H1 (cell line): ENCODE data around the gene WEE1. TPM values are rescaled to one million over a fixed set of nuclear protein-coding genes. Genes with fewer than 3 reads are reported as not detected.

Experiments
- CTBP2 ChIP-seq: IDR thresholded peaks from 2 replicates; pipeline ENCODE4 v1.7.0; 2011; ENCODE audit warnings: borderline replicate concordance, mild to moderate bottlenecking, moderate library complexity, mixed read lengths, low read length; ENCODE audit not compliant: insufficient read depth, insufficient read length
- EGR1 ChIP-seq: IDR thresholded peaks from 2 replicates; pipeline ENCODE4 v1.6.1; 2011; ENCODE audit warnings: low read depth, low read length, borderline replicate concordance
- TAF1 ChIP-seq: IDR thresholded peaks from 2 replicates; pipeline ENCODE4 v1.6.1; 2011; ENCODE audit warnings: mild to moderate bottlenecking, low read depth, low read length
- polyA plus RNA-seq, 7 experiments: library from polyadenylated mRNA; depleted of rRNA in 3 of 7; stranded (reverse) in 5 of 7; unstranded in 2 of 7; fragments of >200 nt in 5 of 7; fragments of 200-250 nt in 2 of 7; gene quantifications; 1 replicate in 5 of 7; 2 replicates in 1 of 7; 4 replicates in 1 of 7; pipeline versions ENCODE4 v1.2.1 to v1.2.3, GENCODE V29; 2011 to 2013; ENCODE audit warnings: missing spikeins in 2 of 7, mixed read lengths in 2 of 7
- total RNA-seq: library from RNA; stranded (reverse); fragmentation: NEBNext Ultra II Directional; extraction: Animal tissue kit (Norgen Biotek cat#: 25700); gene quantifications from 2 replicates; pipeline ENCODE4 v1.2.1, GENCODE V29; 2021

Gene WEE1
- total and polyA plus RNA-seq, 2 of the 8 experiments (the other 6 are each of a cell fraction or from before 2014, with no cell fraction given), result 40.8 to 120 TPM

GRCh38 chr11:9613118-9613829 lies 39.8 kb downstream of the WEE1 start (continued):
- peak; percentile 51; the same call in 1 of the 2 replicates for TF ChIP-seq TAF1
- TF ChIP-seq EGR1, result no peak
- no peak for TF ChIP-seq CTBP2
